NCI-H345 treated with DMSO at 0.1 percent for 48 hours (cell line): ENCODE results near the gene DPH7.
"Not testable (repeated sequence)": the region's sequence is repeated elsewhere in the genome, so short reads cannot be mapped to it uniquely, and the experiment has no call there.

ENCODE experiments used
- DNase-seq: peaks from one replicate; lab custom pipeline; 2025; ENCODE audit not compliant: unreplicated experiment; lab: John Stamatoyannopoulos, UW

Gene DPH7

DNA sequence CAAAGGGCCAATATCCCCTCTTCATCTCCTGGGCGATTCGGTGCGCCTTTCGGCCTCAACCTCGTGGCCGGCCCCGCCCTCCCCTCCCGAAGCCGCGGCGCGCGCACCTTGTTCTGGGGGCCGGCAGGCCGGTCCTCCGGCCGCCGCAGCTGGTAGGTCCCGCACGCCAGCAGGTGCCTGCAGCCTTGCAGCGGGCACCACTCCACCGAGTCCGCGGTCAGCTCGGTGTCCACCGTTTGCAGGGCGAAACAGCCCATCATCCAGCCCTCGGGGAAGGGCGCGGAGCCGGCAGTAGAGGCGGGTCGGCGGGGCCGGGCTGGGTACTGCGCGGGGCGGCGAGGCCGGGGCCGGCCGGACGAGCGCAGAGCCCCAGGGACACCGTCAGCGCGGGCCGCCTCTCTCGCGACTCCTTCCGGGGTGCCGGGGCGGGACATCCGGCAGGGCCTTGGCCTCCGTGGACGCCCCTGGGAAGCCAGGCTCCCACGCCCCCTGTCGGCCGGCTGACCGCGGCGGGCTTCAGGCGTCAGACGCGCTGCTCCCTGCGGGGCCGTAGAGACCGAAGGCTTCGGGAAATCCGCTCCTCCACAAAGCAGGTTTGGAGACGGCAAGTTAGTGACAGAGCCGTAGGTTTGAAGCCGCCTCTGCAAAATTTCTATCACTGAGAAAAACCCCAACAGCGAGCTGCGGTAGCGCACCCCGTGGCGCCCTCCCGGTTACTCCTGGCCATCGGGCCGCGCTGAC is at the start of gene DPH7:
Gene DPH7 (minus strand): TSS at position 408 of the 741 bp plus-strand sequence. CDS start 148 bp downstream, at position 260.
- DNase-seq, result peak; percentile 89

DNA sequence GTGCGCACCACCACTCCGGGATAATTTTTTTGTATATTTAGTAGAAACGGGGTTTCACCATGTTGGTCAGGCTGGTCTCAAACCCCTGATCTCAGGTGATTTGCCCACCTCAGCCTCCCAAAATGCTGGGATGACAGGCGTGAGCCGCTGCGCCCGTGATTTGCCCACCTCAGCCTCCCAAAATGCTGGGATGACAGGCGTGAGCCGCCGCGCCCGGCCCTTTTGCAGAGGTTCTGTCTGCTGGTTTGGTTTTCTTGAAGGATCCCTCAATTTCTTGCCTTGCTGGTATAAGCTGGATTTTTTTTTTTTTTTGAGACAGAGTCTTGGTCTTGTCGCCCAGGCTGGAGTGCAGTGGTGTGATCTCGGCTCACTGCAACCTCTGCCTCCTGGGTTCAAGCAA is 48.7 kb upstream of the DPH7 start:
- DNase-seq, result not testable (repeated sequence)

DNA sequence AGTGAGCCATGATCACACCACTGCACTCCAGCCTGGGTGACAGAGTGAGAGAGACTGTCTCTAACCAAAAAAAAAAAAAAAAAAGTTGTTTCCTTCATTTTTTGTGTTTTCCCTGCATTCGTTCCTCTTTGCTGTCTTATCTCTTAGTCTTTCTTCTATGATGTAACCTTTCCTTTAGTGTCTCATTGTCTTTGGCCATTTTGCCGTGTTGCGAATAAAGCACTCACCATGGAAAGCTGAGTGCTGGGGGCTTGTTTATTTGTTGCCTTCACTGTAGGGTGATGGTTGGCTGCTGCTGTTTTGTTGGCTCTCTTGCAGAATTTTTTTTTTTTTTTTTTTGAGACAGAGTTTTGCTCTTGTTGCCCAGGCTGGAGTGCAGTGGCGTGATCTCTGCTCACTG is 47.7 kb upstream of the DPH7 start:
- DNase-seq, result no peak

DNA sequence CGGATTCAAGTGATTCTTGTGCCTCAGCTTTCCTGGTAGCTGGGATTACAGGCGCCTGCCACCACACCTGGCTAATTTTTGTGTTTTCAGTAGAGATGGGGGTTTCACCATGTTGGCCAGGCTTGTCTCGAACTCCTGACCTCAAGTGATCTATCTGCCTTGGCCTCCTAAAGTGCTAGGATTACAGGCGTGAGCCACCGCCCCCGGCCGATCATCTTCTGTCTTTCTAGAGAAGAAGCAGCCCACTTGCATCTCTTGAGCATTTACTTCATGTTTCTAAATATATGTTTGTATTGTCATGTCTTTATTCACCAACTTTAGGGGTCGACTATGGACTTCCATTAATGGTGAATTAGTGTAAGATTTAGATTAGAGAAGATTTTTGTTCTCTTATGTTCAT is 43.5 kb upstream of the DPH7 start:
- not testable (repeated sequence) for DNase-seq

DNA sequence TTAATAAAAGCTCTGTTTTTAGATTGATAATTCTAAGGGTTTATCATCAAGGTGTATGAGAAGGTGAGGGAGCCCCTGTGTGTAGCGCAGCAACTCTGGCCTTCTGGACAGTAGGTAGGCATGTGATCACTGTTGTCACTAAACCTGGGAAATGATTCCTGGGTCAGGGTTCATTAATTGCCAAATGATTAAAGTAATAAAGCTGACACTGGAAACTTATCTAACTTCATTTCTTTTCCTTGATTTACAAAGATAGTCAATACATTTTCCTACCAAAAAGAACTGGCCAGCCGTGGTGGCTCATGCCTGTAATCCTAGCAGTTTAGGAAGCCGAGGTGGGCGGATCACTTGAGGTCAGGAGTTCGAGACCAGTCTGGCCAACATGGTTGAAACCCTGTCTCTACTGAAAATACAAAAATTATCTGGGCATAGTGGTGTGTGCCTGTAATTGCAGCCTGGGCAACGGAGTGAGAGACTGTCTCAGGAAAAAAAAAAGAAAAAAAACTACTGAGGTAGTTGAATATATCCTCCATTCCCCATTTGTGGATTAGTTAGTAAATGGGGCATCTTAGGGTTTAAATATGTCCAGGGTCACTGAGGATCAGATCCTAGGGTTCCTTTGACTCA is 42.5 kb upstream of the DPH7 start:
- DNase-seq, result no peak

DNA sequence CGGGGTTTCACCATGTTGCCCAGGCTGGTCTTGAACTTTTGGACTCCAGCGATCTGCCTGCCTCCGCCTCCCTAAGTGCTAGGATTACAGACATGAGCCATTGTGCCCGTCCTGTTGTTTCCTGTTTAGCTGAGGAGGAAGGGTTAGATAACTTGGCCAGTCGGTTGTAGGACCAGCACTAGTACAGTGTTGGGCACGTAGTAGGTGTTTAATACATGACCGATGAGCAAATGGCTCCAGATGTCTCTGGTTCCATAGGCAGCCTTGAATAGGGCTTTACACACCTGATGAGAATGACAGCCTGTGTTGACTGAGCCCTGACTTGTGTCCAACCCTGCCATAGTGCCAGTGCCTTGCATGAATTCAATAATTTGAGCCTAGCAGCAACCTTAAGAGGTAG is 41.9 kb upstream of the DPH7 start:
- DNase-seq, result no peak

DNA sequence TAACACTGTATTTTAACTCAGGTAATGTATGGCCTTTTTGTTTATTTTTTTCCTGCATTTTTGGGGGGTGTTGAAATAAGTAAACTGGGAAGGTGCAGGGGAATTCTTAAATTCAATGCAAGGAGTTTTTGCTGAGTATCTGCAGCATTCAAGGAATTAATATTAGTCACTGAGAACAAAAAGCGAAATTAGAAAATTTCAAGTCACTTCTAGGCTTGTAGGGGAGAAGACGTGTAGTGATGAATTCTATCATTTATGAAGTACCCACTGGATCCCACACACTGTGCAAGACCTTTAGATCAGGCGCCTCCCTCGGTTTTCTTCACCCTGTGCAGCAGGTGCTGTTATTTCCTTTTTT is 41.3 kb upstream of the DPH7 start:
- no peak for DNase-seq

DNA sequence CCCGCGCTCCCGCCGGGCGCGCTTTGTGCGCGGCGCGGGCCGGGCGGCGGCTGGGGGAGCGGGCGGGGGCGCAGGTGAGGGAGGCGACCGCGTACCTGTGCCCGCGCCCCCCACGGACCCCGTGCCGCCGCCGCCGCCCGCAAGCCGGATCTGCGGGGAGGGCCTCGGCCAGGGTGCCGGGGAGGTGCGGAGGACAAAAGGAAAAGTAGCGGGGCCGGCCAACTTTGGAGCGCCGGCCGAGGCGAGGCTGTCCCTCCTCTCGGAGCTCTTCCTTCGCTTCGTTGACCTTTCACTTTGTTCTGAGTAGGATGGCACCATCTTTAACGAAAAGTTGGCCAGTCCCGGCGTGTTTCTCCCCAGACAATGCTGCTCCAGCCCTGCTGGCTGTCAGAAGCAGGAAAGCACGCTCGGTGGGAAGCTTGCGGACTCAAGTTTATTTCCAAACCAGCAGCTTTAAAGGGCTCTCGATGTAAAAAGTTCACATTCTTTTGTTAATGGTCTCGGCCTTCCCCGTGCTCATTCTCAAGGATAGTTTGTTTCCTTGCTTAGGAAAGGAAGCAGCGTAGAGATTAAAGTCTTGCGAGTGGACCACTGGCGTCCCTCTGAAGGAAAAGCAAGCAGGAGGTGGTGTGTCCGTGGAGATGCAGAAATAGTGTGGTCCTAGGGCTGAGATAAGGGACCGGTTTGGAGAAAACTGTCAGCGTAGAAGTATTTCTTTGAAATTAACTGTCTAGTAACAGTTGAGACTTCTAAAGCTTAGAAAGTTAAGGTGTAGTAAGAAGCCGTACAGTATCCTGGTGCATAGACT is 40.7 kb upstream of the DPH7 start:
- DNase-seq, result peak; percentile 7

DNA sequence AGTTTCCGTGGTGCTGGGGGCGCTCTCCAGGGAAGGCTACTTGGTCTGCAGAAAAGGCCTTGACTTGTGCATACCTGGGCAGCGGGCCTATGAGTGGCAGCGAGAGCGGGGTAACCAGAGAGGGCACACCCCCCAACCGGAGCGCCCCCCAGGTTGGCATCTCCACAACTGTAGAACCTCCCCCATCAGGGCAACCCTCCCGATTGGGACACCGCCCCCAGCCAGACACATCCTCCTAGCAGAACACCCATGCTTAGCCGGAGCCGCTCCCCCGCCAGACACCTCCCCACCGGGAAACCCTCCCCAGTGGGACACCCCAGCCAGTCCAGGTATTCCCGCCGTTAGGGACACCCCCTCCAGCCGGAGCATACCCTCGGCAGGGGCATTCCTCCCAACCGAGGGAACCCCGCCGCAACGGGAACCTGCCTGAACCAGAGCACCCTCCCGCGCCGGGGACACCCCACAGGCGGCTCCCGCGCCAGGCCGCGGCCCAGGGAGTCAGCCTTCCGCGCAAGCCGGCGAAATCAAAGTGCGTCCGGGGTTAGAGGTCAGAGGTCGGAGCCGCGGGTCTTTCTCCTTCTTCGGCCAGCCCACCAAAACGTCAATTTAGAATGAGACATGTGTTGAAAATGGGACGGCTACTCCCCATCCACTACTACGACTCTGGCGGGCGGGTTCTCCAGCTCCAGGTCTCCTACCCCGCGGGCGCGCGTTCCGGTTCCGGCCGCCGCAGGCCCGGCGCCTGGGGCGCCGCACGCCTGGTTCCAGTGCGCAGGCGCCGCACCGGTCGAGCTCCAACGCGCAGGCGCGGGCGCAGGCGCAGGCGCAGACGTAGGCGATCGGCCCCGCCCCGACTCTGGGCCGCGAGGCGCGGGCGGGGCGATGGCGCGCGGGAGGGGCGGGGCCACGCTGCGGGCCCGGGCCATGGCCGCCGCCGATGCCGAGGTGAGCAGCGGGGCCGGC is 39.7 kb upstream of the DPH7 start, which contains the start of gene EHMT1:
Gene EHMT1 (plus strand): TSS at position 901 of the 963 bp plus-strand sequence. CDS start 24 bp downstream, at position 925.
- DNase-seq, result peak; percentile 79

DNA sequence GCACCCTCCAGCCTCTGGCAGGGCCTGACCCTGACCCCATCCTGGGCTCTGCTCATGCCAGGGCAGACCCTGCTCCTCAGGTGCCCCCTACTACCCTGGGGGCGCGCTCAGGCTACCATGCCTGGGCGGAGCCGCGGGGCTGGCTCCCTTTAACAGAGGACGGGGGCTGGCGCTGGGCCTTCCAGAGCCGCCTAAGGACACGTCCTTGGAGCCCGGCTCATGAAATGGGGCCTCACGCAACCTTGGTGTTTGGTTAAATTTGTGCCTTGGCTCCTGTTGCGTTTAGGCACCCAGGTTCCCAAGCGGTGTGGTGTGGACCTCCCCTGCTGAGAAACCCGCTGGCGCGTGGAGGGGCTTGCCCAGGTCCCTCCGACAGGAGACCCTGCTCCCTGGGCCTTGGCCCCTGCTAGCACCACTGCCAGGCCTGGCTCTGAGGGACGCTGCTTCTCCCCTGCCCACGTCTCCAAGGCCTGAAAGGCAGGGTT is 36.7 kb upstream of the DPH7 start:
- no peak for DNase-seq

DNA sequence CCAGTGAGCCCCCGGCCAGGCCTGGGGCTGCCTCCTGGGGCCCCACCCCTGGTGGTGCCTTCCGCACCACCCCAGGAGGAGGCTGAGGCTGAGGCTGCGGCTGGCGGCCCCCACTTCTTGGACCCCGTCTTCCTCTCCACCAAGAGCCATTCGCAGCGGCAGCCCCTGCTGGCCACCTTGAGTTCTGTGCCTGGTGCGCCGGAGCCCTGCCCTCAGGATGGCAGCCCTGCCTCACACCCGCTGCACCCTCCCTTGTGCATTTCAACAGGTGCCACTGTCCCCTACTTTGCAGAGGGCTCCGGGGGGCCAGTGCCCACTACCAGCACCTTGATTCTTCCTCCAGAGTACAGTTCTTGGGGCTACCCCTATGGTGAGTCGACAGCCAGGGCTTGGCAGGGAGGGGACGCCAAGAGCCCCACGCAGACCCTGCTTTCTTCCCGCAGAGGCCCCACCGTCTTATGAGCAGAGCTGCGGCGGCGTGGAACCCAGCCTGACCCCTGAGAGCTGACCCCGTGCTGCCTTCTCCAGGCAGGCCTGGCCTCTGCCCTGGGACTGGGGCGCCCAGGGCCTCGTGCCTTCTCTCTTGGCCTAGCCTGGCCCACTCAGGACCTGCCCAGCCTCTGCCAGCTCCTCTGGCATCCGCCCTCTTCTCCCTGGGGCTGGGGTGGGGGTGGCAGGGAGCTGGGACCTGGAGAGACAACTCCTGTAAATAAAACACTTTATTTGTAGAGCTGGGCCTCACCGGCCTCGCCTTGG is 36.1 kb upstream of the DPH7 start:
- DNase-seq, result no peak

DNA sequence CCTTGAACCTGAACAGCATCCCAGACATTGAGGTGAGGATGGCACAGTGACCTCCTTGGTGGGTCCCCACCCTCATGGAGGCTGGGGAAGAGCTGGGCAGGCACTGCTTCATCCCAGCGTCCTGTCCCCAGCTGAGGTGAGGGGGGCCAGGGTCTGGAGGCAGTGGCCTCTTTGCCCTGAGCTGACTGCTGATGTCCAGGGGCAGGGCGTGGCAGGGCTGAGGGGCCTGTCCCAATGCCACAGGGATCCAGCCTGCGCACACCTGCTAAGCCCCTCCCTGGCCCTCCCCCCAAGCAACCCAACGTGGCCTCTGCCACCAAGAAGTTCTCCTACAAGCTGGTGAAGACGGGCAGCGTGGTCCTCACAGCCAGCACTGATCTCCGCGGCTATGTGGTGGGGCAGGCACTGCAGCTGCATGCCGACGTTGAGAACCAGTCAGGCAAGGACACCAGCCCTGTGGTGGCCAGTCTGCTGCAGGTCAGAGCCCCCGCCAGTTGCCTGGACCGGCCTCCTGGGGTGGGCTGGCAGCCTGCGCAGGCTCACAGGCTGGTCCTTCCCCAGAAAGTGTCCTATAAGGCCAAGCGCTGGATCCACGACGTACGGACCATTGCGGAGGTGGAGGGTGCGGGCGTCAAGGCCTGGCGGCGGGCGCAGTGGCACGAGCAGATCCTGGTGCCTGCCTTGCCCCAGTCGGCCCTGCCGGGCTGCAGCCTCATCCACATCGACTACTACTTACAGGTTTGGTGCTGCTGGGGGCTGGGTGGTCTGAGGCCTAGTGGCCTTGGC is 35.2 kb upstream of the DPH7 start:
- no peak for DNase-seq

DNA sequence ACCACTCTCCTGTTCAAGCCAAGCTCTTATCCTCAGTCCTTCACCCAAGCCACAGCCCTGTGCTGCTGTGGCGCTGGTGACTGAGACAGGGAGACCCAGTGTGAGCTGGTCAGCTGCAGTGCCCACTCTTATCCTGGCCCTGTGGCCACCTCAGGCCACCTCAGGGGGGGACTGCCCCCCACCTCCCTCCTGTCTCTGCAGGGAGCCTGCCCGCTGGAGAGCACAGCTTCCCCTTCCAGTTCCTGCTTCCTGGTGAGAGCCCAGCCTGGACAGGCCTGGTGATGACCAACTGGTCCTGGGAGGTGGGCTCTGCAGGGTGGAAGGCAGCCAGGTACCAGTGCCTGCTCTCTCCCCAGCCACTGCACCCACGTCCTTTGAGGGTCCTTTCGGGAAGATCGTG is 34.5 kb upstream of the DPH7 start:
- DNase-seq, result no peak

DNA sequence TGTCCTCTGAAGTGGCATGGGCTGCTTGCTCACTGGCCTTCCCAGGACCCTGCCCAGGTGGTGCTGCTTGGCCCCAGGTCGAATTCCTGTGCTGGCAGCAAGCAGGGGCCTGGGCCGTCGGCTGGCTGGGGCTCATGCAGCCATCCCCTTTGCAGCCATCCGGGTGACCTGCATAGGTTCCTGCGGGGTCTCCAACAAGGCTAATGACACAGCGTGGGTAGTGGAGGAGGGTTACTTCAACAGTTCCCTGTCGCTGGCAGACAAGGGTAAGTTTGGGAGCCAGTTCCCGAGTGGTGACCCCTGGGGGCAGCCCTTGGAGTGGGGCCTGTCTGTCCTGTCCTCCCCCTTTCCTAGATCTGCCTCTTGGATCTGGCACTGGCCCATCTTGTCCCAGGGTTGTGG is 34.0 kb upstream of the DPH7 start:
- DNase-seq, result no peak

DNA sequence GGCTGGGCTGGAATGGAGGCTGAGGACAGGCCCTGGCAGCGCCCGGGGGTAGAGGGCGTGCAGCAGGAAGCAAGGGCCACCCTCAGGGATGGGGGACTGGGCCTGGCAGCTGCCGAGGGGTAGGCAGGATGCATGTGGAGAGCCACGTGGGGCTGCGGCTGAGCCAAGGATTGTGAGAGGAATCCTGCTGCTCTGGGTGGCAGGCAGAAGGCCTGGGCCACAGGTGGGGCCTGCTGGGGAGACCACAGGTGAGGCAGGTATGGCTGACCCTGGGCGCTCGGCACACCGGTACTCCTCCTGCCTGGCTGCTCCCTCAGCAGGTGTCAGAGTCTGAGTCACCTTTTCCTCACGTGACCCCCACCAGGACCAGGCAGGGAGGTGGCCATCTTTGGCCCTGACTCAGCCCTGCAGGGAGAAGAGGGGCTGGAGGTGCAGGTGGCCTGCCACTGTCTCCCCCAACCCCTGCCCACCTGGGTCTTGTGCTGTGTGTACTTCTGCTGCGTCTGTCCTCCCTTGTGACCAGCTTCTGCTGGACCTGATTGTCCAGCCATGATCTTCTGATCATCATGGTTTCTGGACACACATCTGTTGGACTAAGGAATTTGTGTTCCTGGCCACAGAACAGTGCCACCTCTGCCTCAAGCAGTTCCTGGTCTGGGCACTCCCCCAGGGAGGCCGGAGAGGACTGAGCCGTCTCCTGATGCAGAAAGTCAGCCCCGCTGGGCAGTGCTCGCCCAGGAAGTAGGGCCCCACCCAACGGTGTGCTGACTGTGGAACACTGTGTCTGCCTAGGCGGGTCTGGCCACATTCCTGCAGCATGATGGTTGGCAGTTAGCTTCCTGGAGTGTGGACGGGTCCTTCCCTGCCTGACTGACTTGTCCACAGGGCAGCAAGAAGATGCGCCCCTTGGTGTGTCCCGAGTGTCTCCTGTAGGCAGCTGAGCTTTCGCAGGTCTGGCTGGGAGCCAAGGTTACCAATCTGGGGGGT is 33.2 kb upstream of the DPH7 start:
- DNase-seq, result peak; percentile 25

DNA sequence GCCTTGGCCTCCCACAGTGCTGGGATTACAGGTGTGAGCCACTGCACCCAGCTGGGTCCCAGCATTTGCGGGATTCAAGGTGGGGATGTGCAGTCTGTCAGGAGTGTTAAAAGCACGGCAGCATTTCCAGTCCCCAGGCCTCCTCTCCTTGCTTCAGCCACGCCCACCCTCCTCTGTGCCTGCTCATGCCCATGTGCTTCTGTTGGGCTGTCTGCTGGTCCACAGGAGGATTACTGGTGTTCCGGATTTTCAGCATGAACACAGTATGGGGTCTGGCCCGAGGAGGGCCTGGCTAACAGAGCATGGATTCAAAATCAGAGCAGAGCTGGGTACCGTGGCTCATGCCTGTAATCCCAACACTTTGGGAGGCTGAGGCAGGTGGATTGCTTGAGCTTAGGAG is 32.2 kb upstream of the DPH7 start:
- DNase-seq, result no peak

DNA sequence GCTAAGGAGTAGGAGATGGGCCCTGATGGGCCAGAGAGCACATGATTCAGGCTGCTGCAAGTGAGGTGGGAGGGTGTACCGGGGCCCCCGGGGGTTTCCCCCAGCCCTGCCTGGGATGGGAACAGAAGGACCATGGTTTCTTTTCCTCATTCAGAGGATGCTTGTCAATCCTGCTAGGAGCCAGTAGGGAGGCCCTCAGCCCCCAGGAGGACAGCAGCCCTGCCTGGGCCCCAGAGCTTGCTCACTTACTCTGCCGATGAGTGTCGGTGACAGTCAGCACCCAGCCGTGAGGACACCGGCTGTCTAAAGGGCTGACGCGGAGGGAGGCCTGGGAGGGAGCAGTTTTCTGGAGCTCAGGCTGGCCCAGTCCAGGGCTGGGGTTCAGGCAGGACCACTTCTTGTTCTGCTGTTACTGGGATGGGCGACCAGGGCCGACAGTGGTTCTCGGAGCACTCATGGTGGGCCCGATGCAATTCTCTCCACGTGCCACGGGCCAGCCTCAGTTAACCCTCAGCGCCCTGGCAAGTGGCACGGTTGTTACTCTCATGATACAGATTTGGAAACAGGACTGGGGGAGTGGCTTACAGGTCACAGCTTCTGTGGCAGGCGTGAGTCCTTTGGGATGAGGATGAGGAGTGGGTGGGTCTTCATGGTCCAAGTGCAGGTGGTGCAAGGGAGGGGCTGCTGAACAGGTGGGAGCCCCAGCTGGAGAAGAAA is 28.6 kb upstream of the DPH7 start:
- DNase-seq, result no peak
